H1 (cell line): ENCODE results near the gene ASCL2. TPM values are rescaled to one million over a fixed set of nuclear protein-coding genes. Genes with fewer than 3 reads are reported as not detected.

ENCODE experiments used
- ATF2 ChIP-seq: IDR thresholded peaks from 2 replicates; pipeline ENCODE4 v1.6.1; 2012; ENCODE audit warnings: low read length, inconsistent platforms
- MAFK ChIP-seq: IDR thresholded peaks from 2 replicates; pipeline ENCODE4 v1.6.1; 2012; ENCODE audit warnings: low read depth, mild to moderate bottlenecking, improper control_type of control experiment, low read length
- SP4 ChIP-seq: IDR thresholded peaks from 2 replicates; pipeline ENCODE4 v1.6.1; 2012; ENCODE audit warnings: low read length, inconsistent platforms
- polyA plus RNA-seq, 7 experiments: library from polyadenylated mRNA; depleted of rRNA in 3 of 7; stranded (reverse) in 5 of 7; unstranded in 2 of 7; fragments of >200 nt in 5 of 7; fragments of 200-250 nt in 2 of 7; gene quantifications; 1 replicate in 5 of 7; 2 replicates in 1 of 7; 4 replicates in 1 of 7; pipeline versions ENCODE4 v1.2.1 to v1.2.3, GENCODE V29; 2011 to 2013; ENCODE audit warnings: missing spikeins in 2 of 7, mixed read lengths in 2 of 7
- total RNA-seq: library from RNA; stranded (reverse); fragmentation: NEBNext Ultra II Directional; extraction: Animal tissue kit (Norgen Biotek cat#: 25700); gene quantifications from 2 replicates; pipeline ENCODE4 v1.2.1, GENCODE V29; 2021

The ASCL2 gene
- total and polyA plus RNA-seq, 2 of the 8 experiments (the other 6 are each of a cell fraction or from before 2014, with no cell fraction given) = 0.51 to 0.56 TPM

- TF ChIP-seq ATF2 (no peak), MAFK (no peak), SP4 (no peak)
- TF ChIP-seq, all 59 proteins: peak for 0
These were observed 21.0 kb downstream of the ASCL2 start (continued) for GRCh38 chr11:2249189-2249916.
